ENCODE measurements around the gene ABCA6. TPM values are rescaled to one million over a fixed set of nuclear protein-coding genes. Genes with fewer than 3 reads are reported as not detected.

ABCA6 gene
- total and polyA plus RNA-seq, 2 of the 13 experiments (the other 11 are each of a cell fraction or from before 2014, with no cell fraction given) = 0.05 to 0.11 TPM

- intact Hi-C loops (cut with micrococcal nuclease; ENCODE audit: unreplicated experiment) (no loop called here), in situ Hi-C loops (cut with HindIII; ENCODE audit: extremely low pct_ligation_motif_present, low pct_unique_long_range_greater_than_20kb) (no loop called here)
- Histone ChIP-seq H4K20me1 (ENCODE audit: insufficient read depth, low read length) (no peaks in the 10 kb centered on the region), H3K27ac (ENCODE audit: extremely low read length, insufficient read depth, low read length) (no peak overlapping the region), H3K4me3 (replicated peaks in 1 of 3; ENCODE audit: insufficient read depth in 1 of 3, low read depth in 2 of 3, low read length in 3 of 3) (no peak overlapping the region), H3K4me1 (ENCODE audit: insufficient read depth, low read length) (no peaks in the 10 kb centered on the region), H3K9ac (ENCODE audit: insufficient read depth, low read depth, low read length) (no peak overlapping the region), H3K9me3 (ENCODE audit: low read length) (no peaks in the 10 kb centered on the region), H3K79me2 (ENCODE audit: insufficient read depth, low read length) (no peaks in the 10 kb centered on the region), H2AFZ (ENCODE audit: low read length) (no peak overlapping the region), H3K4me2 (ENCODE audit: low read depth, low read length) (no peak overlapping the region), H3K27me3 (ENCODE audit: control insufficient read depth in 1 of 2, insufficient read depth in 2 of 2, low read length in 2 of 2) (peaks cover 0 to 11% of the 10 kb centered on the region in 2 experiments; a peak in 1 of 5 replicates), H3K36me3 (replicated peaks in 1 of 2; ENCODE audit: control insufficient read depth in 1 of 2, insufficient read depth in 2 of 2, low read length in 2 of 2) (no peaks in the 10 kb centered on the region)
- ChIA-PET POLR2A (no interaction called here), CTCF (ENCODE audit: low intra/inter-chr PET ratio, low total read pairs) (no interaction called here)
- ATAC-seq = no peak
- DNase-seq (ENCODE audit: low spot score) = no peak
- FAIRE-seq = no peak
- WGBS (ENCODE audit: low lambda C conversion rate) = 5% methylated on average over 1 of the region's 1 CpG
- BruUV-seq (replicated peaks) = no TSS peak
- TF ChIP-seq RFX5 (IDR thresholded peaks at IDR 0.05; ENCODE audit: low read depth, low read length) = no peak
- no peak for TF ChIP-seq ZNF20 (CRISPR knock-in tag; IDR thresholded peaks at IDR 0.05)
- no peak for TF ChIP-seq ZNF564 (CRISPR knock-in tag; IDR thresholded peaks at IDR 0.05)
- TF ChIP-seq MNT (IDR thresholded peaks at IDR 0.05) = no peak
- TF ChIP-seq MIER3 (CRISPR knock-in tag; IDR thresholded peaks at IDR 0.05; ENCODE audit: borderline replicate concordance) = no peak
- TF ChIP-seq PHF21A (CRISPR knock-in tag; IDR thresholded peaks at IDR 0.05) = no peak
- TF ChIP-seq ZNF142 (CRISPR knock-in tag; IDR thresholded peaks at IDR 0.05) = no peak
- no peak for TF ChIP-seq KIAA2018 (CRISPR knock-in tag; IDR thresholded peaks at IDR 0.05; ENCODE audit: borderline replicate concordance)
Measured at GRCh38 chr17:69188064-69188463, 46.4 kb upstream of the ABCA6 start.

Measured in HepG2 (cell line).